ENCODE measurements around the gene KCNQ1. TPM values are rescaled to one million over a fixed set of nuclear protein-coding genes. Genes with fewer than 3 reads are reported as not detected.

KCNQ1 gene
- polyA plus RNA-seq, 1 of the 3 experiments (the other 2 are of a cell fraction) = 0.05 TPM

DNA sequence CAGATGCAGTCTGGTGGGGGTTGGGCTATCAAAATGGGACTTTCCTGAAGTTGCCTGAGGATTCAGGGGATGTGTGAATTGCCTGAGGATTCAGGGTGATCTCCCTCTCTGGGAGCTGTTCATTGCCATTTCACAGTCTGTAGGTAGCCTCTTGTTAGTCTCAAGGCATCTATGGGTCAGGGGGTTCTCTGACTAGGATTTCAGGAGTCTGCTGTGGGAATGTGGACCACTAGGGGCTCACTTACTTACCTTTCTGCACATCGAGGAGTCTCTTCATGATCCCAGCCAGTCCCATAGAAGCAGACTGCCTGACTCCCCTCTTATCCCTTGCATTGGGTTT lies 200.9 kb downstream of the KCNQ1 start:
- 6% methylated on average over 1 of the region's 1 CpG for WGBS (ENCODE audit: low lambda C conversion rate)
- Histone ChIP-seq H3K36me3 (replicated peaks in 1 of 2; ENCODE audit: control insufficient read depth in 1 of 2, insufficient read depth in 2 of 2, low read length in 1 of 2) (no peaks in the 10 kb centered on the region), H3K9me2 (no peaks in the 10 kb centered on the region), H2AFZ (ENCODE audit: low read depth) (no peak overlapping the region), H3K79me2 (ENCODE audit: insufficient read depth) (no peaks in the 10 kb centered on the region), H3K27ac (ENCODE audit: low read depth in 2 of 2, low read length in 1 of 2) (no peak overlapping the region), H3K9ac (no peak overlapping the region), H3K4me1 (ENCODE audit: control insufficient read depth in 1 of 2, insufficient read depth in 2 of 2, low read depth in 1 of 2, low read length in 1 of 2) (no peaks in the 10 kb centered on the region), H3K4me3 (ENCODE audit: low read depth in 2 of 2, low read length in 1 of 2) (no peak overlapping the region; a peak in 1 of 4 replicates), H3K27me3 (ENCODE audit: insufficient read depth) (no peaks in the 10 kb centered on the region), H3K9me3 (peaks cover 49% of the 10 kb centered on the region), H3K4me2 (no peak overlapping the region), H3F3A (replicated peaks; ENCODE audit: insufficient read depth) (no peaks in the 10 kb centered on the region), H4K20me1 (ENCODE audit: insufficient read depth) (no peaks in the 10 kb centered on the region)
- POLR2A ChIA-PET = no interaction called here
- CTCF ChIA-PET = interaction anchor here (0.9 to 1.2 kb wide), 2 partner anchors 240 to 242 kb away, joined by 3 read pairs; partner anchors contain the start of gene CDKN1C
- no peak for DNase-seq
- no peak for TF ChIP-seq RXRA (IDR thresholded peaks at IDR 0.05; ENCODE audit: borderline replicate concordance, low read depth)
- no peak for TF ChIP-seq NRF1 (IDR thresholded peaks at IDR 0.05; ENCODE audit: low read depth, low read length)
- TF ChIP-seq EP300 (IDR thresholded peaks at IDR 0.05; ENCODE audit: borderline replicate concordance in 1 of 2, low read depth in 1 of 2, low read length in 1 of 2) = no peak
- no peak for TF ChIP-seq TAF1 (IDR thresholded peaks at IDR 0.05; ENCODE audit: borderline replicate concordance, low read depth, low read length)
- TF ChIP-seq MEF2A (IDR thresholded peaks at IDR 0.05; ENCODE audit: borderline replicate concordance, low read depth) = no peak
- no peak for TF ChIP-seq MAX (IDR thresholded peaks at IDR 0.05; ENCODE audit: low read depth)
- no peak for TF ChIP-seq IRF3 (IDR thresholded peaks at IDR 0.05; ENCODE audit: low read depth, low read length)
- no peak for TF ChIP-seq SMC3 (IDR thresholded peaks at IDR 0.05; ENCODE audit: low read depth, low read length)
- TF ChIP-seq, protein P1, sequence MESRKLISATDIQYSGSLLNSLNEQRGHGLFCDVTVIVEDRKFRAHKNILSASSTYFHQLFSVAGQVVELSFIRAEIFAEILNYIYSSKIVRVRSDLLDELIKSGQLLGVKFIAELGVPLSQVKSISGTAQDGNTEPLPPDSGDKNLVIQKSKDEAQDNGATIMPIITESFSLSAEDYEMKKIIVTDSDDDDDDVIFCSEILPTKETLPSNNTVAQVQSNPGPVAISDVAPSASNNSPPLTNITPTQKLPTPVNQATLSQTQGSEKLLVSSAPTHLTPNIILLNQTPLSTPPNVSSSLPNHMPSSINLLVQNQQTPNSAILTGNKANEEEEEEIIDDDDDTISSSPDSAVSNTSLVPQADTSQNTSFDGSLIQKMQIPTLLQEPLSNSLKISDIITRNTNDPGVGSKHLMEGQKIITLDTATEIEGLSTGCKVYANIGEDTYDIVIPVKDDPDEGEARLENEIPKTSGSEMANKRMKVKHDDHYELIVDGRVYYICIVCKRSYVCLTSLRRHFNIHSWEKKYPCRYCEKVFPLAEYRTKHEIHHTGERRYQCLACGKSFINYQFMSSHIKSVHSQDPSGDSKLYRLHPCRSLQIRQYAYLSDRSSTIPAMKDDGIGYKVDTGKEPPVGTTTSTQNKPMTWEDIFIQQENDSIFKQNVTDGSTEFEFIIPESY (IDR thresholded peaks at IDR 0.05; ENCODE audit: borderline replicate concordance, low read depth) = no peak
- no peak for TF ChIP-seq USF2 (IDR thresholded peaks at IDR 0.05; ENCODE audit: borderline replicate concordance, low read depth, low read length)
- TF ChIP-seq EZH2phosphoT487 (IDR thresholded peaks at IDR 0.05; ENCODE audit: borderline replicate concordance, low read depth) = no peak
- no peak for TF ChIP-seq RAD21 (IDR thresholded peaks at IDR 0.05; ENCODE audit: low read length)
- TF ChIP-seq USF1 (IDR thresholded peaks at IDR 0.05; ENCODE audit: borderline replicate concordance, low read depth) = no peak
- TF ChIP-seq, protein P2, sequence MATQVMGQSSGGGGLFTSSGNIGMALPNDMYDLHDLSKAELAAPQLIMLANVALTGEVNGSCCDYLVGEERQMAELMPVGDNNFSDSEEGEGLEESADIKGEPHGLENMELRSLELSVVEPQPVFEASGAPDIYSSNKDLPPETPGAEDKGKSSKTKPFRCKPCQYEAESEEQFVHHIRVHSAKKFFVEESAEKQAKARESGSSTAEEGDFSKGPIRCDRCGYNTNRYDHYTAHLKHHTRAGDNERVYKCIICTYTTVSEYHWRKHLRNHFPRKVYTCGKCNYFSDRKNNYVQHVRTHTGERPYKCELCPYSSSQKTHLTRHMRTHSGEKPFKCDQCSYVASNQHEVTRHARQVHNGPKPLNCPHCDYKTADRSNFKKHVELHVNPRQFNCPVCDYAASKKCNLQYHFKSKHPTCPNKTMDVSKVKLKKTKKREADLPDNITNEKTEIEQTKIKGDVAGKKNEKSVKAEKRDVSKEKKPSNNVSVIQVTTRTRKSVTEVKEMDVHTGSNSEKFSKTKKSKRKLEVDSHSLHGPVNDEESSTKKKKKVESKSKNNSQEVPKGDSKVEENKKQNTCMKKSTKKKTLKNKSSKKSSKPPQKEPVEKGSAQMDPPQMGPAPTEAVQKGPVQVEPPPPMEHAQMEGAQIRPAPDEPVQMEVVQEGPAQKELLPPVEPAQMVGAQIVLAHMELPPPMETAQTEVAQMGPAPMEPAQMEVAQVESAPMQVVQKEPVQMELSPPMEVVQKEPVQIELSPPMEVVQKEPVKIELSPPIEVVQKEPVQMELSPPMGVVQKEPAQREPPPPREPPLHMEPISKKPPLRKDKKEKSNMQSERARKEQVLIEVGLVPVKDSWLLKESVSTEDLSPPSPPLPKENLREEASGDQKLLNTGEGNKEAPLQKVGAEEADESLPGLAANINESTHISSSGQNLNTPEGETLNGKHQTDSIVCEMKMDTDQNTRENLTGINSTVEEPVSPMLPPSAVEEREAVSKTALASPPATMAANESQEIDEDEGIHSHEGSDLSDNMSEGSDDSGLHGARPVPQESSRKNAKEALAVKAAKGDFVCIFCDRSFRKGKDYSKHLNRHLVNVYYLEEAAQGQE (IDR thresholded peaks at IDR 0.05; ENCODE audit: low read depth, low read length) = no peak
- TF ChIP-seq GATA2 (CRISPR knock-in tag; IDR thresholded peaks at IDR 0.05) = no peak
- TF ChIP-seq YY1 (IDR thresholded peaks at IDR 0.05; ENCODE audit: low read depth) = no peak
- no peak for TF ChIP-seq CHD2 (IDR thresholded peaks at IDR 0.05; ENCODE audit: low read length, partially characterized antibody)
- no peak for TF ChIP-seq FOSL2 (IDR thresholded peaks at IDR 0.05; ENCODE audit: borderline replicate concordance, low read depth)
- no peak for TF ChIP-seq FOXM1 (IDR thresholded peaks at IDR 0.05; ENCODE audit: low read depth)

All from SK-N-SH (cell line).